NT2/D1 (cell line): Measurements from ENCODE around the gene TMEM45B.
"Not testable (repeated sequence)": the region's sequence is repeated elsewhere in the genome, so short reads cannot be mapped to it uniquely, and the experiment has no call there.

ENCODE experiments used
- DNase-seq: peaks from one replicate; pipeline ENCODE4 v3.0.0-alpha.2; 2011; ENCODE audit warnings: low read depth, low spot score
- H3K27me3 ChIP-seq: 2 replicates; pipeline ENCODE4 v1.6.0; 2011; ENCODE audit warnings: mild to moderate bottlenecking; ENCODE audit not compliant: insufficient read length, insufficient read depth
- H3K36me3 ChIP-seq: 2 replicates; pipeline ENCODE4 v1.6.1; 2011; ENCODE audit warnings: mild to moderate bottlenecking, low read length, mixed read lengths; ENCODE audit not compliant: insufficient read depth, insufficient read length
- H3K4me1 ChIP-seq: 2 replicates; pipeline ENCODE4 v1.5.1; 2011; ENCODE audit not compliant: insufficient read depth, insufficient read length
- H3K4me3 ChIP-seq: 2 replicates; pipeline ENCODE4 v1.5.1; 2011; ENCODE audit warnings: low read depth; ENCODE audit not compliant: insufficient read length
- H3K9ac ChIP-seq: 2 replicates; pipeline ENCODE4 v1.6.0; 2011; ENCODE audit warnings: low read depth; ENCODE audit not compliant: insufficient read length
- H3K9me3 ChIP-seq: 2 replicates; pipeline ENCODE4 v1.5.1; 2011; ENCODE audit warnings: mild to moderate bottlenecking, low read length; ENCODE audit not compliant: insufficient read depth
- SUZ12 ChIP-seq: IDR thresholded peaks from 2 replicates; pipeline ENCODE4 v1.6.1; 2011; ENCODE audit not compliant: insufficient read length, insufficient read depth; ENCODE audit errors: extremely low read depth
- YY1 ChIP-seq: IDR thresholded peaks from 2 replicates; pipeline ENCODE4 v1.6.1; 2011; ENCODE audit not compliant: insufficient read length, insufficient read depth
- ZNF274 ChIP-seq: IDR thresholded peaks from 2 replicates; pipeline ENCODE4 v1.6.1; 2011; ENCODE audit warnings: mild to moderate bottlenecking, low read depth, low read length

TMEM45B gene

GRCh38 chr11:129813231-129813791 is 2.3 kb upstream of the TMEM45B start:
- no peak for TF ChIP-seq ZNF274
- TF ChIP-seq SUZ12, result no peak
- TF ChIP-seq YY1, result no peak
- Histone ChIP-seq H3K27me3 (no peaks in the 10 kb centered on the region), H3K9ac (no peak overlapping the region), H3K4me1 (no peaks in the 10 kb centered on the region), H3K4me3 (no peak overlapping the region), H3K36me3 (no peaks in the 10 kb centered on the region), H3K9me3 (no peaks in the 10 kb centered on the region)
- no peak for DNase-seq

GRCh38 chr11:129814244-129815014 is 1.2 kb upstream of the TMEM45B start:
- TF ChIP-seq ZNF274 (no peak), YY1 (no peak), SUZ12 (no peak)
- Histone ChIP-seq H3K9me3 (no peaks in the 10 kb centered on the region), H3K4me3 (no peak overlapping the region), H3K27me3 (no peaks in the 10 kb centered on the region), H3K36me3 (no peaks in the 10 kb centered on the region), H3K9ac (no peak overlapping the region), H3K4me1 (no peaks in the 10 kb centered on the region)
- DNase-seq, result no peak

GRCh38 chr11:129817534-129818051 is 1.9 kb downstream of the TMEM45B start:
- H3K9ac ChIP-seq, result no peak overlapping the region

GRCh38 chr11:129818236-129818635 is 2.6 kb downstream of the TMEM45B start:
- not testable (repeated sequence) for H3K9ac ChIP-seq, H3K4me3 ChIP-seq, H3K27me3 ChIP-seq, H3K9me3 ChIP-seq, H3K36me3 ChIP-seq, H3K4me1 ChIP-seq, DNase-seq

More at GRCh38 chr11:129817534-129818051, 1.9 kb downstream of the TMEM45B start:
- no peak overlapping the region for H3K4me3 ChIP-seq
- no peaks in the 10 kb centered on the region for H3K27me3 ChIP-seq
- no peaks in the 10 kb centered on the region for H3K4me1 ChIP-seq
- TF ChIP-seq YY1 (no peak), ZNF274 (no peak), SUZ12 (no peak)
- no peaks in the 10 kb centered on the region for H3K36me3 ChIP-seq
- no peaks in the 10 kb centered on the region for H3K9me3 ChIP-seq
- no peak for DNase-seq

GRCh38 chr11:129819237-129819636 is 3.6 kb downstream of the TMEM45B start:
- Histone ChIP-seq H3K36me3 (no peaks in the 10 kb centered on the region), H3K27me3 (no peaks in the 10 kb centered on the region), H3K9me3 (no peaks in the 10 kb centered on the region), H3K4me3 (no peak overlapping the region), H3K4me1 (no peaks in the 10 kb centered on the region), H3K9ac (no peak overlapping the region)
- no peak for DNase-seq
- TF ChIP-seq YY1, result no peak
- no peak for TF ChIP-seq SUZ12
- no peak for TF ChIP-seq ZNF274

- not testable (repeated sequence) for H3K27me3 ChIP-seq, H3K36me3 ChIP-seq, DNase-seq, H3K9me3 ChIP-seq, H3K9ac ChIP-seq, H3K4me3 ChIP-seq, H3K4me1 ChIP-seq
Measured at GRCh38 chr11:129820228-129820627, 4.6 kb downstream of the TMEM45B start.

GRCh38 chr11:129823281-129823680 is 7.6 kb downstream of the TMEM45B start:
- not testable (repeated sequence) for H3K9me3 ChIP-seq, H3K27me3 ChIP-seq, DNase-seq, H3K36me3 ChIP-seq, H3K4me1 ChIP-seq, H3K4me3 ChIP-seq, H3K9ac ChIP-seq

GRCh38 chr11:129823799-129824198 is 8.2 kb downstream of the TMEM45B start:
- H3K4me1 ChIP-seq, H3K9ac ChIP-seq, H3K27me3 ChIP-seq, H3K36me3 ChIP-seq, DNase-seq, H3K9me3 ChIP-seq, H3K4me3 ChIP-seq: not testable (repeated sequence)
